HG02870 (cell line): ENCODE data around the gene BPNT1.

ENCODE experiments used
- ATAC-seq: cut with Tn5 transposase; IDR thresholded peaks from one replicate; pipeline ENCODE4 v1.9.1; 2021; ENCODE audit warnings: mild to moderate bottlenecking, moderate library complexity; ENCODE audit not compliant: unreplicated experiment

Gene BPNT1

DNA sequence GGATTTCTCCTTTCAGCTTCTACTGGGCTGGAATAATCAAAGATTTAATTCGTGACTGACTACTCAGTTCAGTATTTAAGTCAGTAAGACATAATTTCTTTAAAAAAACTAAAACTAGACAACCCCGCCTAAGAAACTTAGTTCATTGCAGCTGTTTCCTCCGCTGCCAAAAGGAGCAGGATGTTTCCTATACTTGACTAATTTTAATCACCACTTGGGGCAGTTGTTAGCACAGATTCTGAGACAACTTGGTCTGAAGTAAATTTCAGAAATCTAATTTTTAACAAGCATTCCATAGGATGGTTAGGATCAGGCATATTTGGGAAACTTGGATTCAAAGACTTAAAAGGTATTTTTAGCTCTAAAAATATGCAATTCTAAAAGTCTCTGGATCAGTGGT, 77.3 kb downstream of the BPNT1 start:
- ATAC-seq: no peak

DNA sequence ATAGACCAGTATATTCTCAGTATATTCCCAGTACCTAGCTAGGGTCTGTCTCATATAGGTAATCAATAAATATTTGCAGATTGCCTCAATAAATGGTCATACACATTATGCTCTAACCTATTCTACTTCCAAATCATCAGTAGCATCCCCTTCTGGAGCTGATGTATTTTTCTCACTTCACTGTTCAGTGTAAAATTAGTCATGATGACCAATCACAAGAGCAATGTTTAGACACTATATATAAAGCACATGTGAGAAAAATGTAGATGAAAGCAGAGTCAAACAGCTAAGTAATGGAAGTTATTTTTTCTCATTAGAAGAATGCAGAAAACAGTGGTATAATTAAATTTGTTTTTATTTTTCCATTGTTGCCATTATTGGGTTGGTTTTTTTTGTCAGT, 78.0 kb downstream of the BPNT1 start:
- ATAC-seq: no peak
